ENCODE results near the gene AXIN1.

AXIN1 gene

GRCh38 chr16:240559-240958 lies 112.0 kb downstream of the AXIN1 start:
- DNase-seq (ENCODE audit: insufficient read length) (no peak), FAIRE-seq (no peak)
- no peak for TF ChIP-seq POLR2AphosphoS5 (IDR thresholded peaks at IDR 0.05; ENCODE audit: low read depth, low read length)
- no peak for TF ChIP-seq TAF1 (IDR thresholded peaks at IDR 0.05; ENCODE audit: borderline replicate concordance, low read depth, low read length)
- TF ChIP-seq POLR2A (IDR thresholded peaks at IDR 0.05; ENCODE audit: low read depth, low read length): no peak

- FAIRE-seq (no peak), DNase-seq (ENCODE audit: insufficient read length) (no peak)
- no peak for TF ChIP-seq POLR2A (IDR thresholded peaks at IDR 0.05; ENCODE audit: low read depth, low read length)
- TF ChIP-seq POLR2AphosphoS5 (IDR thresholded peaks at IDR 0.05; ENCODE audit: low read depth, low read length): no peak
- no peak for TF ChIP-seq TAF1 (IDR thresholded peaks at IDR 0.05; ENCODE audit: borderline replicate concordance, low read depth, low read length)
Measured at GRCh38 chr16:239948-240277, 112.6 kb downstream of the AXIN1 start.

All from GM12892 (cell line).